IMR-90 (cell line): ENCODE measurements around the gene IL1RAP. TPM values are rescaled to one million over a fixed set of nuclear protein-coding genes. Genes with fewer than 3 reads are reported as not detected.
A peak's percentile ranks its signal among the peaks of the same experiment; 100 is the strongest.

ENCODE experiments used
- ATAC-seq: fragments of 200-7000 bp; cut with Tn5 transposase; 2 replicates; pipeline ENCODE4 v1.9.1; 2020; ENCODE audit warnings: low read depth, mild to moderate bottlenecking, moderate library complexity
- BruUV-seq: library from RNA; stranded (reverse); fragments of 400-500 nt; replicated peaks from 2 replicates; lab custom pipeline; 2021; lab: Mats Ljungman, UMichigan
- CTCF ChIA-PET: fragments of 300-600 bp; formaldehyde crosslinking; extraction: SDS; loops from one replicate; lab custom pipeline; 2021; ENCODE audit warnings: antibody characterized with exemption; lab: Yijun Ruan, JAX
- POLR2A ChIA-PET: fragments of 300-600 bp; sonication (Branson Sonifier 250); formaldehyde crosslinking; loops from one replicate; lab custom pipeline; 2022; ENCODE audit warnings: antibody characterized with exemption; ENCODE audit not compliant: unreplicated experiment; lab: Charles Lee
- DNase-seq: peaks from one replicate; pipeline ENCODE4 v3.0.0; 2013
- H2AFZ ChIP-seq: replicated peaks from 2 replicates; pipeline ENCODE3; 2013; ENCODE audit warnings: low read length, mild to moderate bottlenecking; ENCODE audit not compliant: poor library complexity
- H2AK5ac ChIP-seq: 2 replicates; pipeline ENCODE4 v1.6.1; 2013; ENCODE audit warnings: low read depth, low read length, inconsistent platforms
- H2AK9ac ChIP-seq: replicated peaks from 2 replicates; pipeline ENCODE3; 2013; ENCODE audit warnings: mild to moderate bottlenecking, low read depth, low read length, moderate library complexity; ENCODE audit not compliant: poor library complexity
- H2BK120ac ChIP-seq: 2 replicates; pipeline ENCODE4 v1.6.1; 2013; ENCODE audit warnings: low read depth, low read length, inconsistent platforms
- H2BK15ac ChIP-seq: 3 replicates; pipeline ENCODE4 v1.6.1; 2013; ENCODE audit warnings: low read depth, low read length, inconsistent platforms
- H2BK20ac ChIP-seq: 2 replicates; pipeline ENCODE4 v1.6.1; 2013; ENCODE audit warnings: low read depth, mild to moderate bottlenecking, inconsistent platforms, low read length, moderate library complexity
- H2BK5ac ChIP-seq: 2 replicates; pipeline ENCODE4 v1.6.1; 2013; ENCODE audit warnings: mild to moderate bottlenecking, low read depth, low read length, inconsistent platforms; ENCODE audit not compliant: poor library complexity, severe bottlenecking
- H3K14ac ChIP-seq: replicated peaks from 2 replicates; pipeline ENCODE4 v1.6.1; 2013; ENCODE audit warnings: low read depth, low read length, inconsistent platforms
- H3K18ac ChIP-seq: 2 replicates; pipeline ENCODE4 v1.6.1; 2013; ENCODE audit warnings: low read depth, low read length, control low read depth
- H3K23ac ChIP-seq: 2 replicates; pipeline ENCODE4 v1.6.1; 2013; ENCODE audit warnings: low read depth, low read length, inconsistent platforms
- H3K27ac ChIP-seq: 2 replicates; pipeline ENCODE4 v1.5.1; 2013; ENCODE audit warnings: mild to moderate bottlenecking, control low read depth, low read length; ENCODE audit not compliant: insufficient read depth
- H3K27me3 ChIP-seq: 2 replicates; pipeline ENCODE4 v1.6.1; 2013; ENCODE audit warnings: low read length; ENCODE audit not compliant: control insufficient read depth, insufficient read depth
- H3K36me3 ChIP-seq: 2 replicates; pipeline ENCODE4 v1.6.1; 2013; ENCODE audit warnings: low read length, mixed read lengths; ENCODE audit not compliant: control insufficient read depth, insufficient read depth
- H3K4ac ChIP-seq: 2 replicates; pipeline ENCODE4 v1.6.1; 2013; ENCODE audit warnings: low read depth, low read length, inconsistent platforms
- H3K4me1 ChIP-seq: 2 replicates; pipeline ENCODE4 v1.6.1; 2013; ENCODE audit warnings: low read length, mixed read lengths; ENCODE audit not compliant: control insufficient read depth, insufficient read depth
- H3K4me2 ChIP-seq: 2 replicates; pipeline ENCODE4 v1.6.1; 2013; ENCODE audit warnings: low read depth, mild to moderate bottlenecking, control low read depth, low read length, moderate library complexity
- H3K4me3 ChIP-seq: 2 replicates; pipeline ENCODE4 v1.5.1; 2013; ENCODE audit warnings: low read depth, mild to moderate bottlenecking, control low read depth, low read length, moderate library complexity; ENCODE audit not compliant: insufficient read depth
- H3K56ac ChIP-seq: 2 replicates; pipeline ENCODE4 v1.6.1; 2013; ENCODE audit warnings: low read length, inconsistent platforms; ENCODE audit not compliant: insufficient read depth; ENCODE audit errors: extremely low read depth
- H3K79me1 ChIP-seq, 2 experiments: 2 replicates each; pipeline ENCODE4 v1.6.1; 2013; ENCODE audit warnings: low read length in 2 of 2, inconsistent platforms in 1 of 2, low read depth in 1 of 2
- H3K9ac ChIP-seq: 2 replicates; pipeline ENCODE4 v1.6.1; 2013; ENCODE audit warnings: low read depth, low read length, control low read depth
- H3K9me1 ChIP-seq: 2 replicates; pipeline ENCODE4 v1.6.1; 2013; ENCODE audit warnings: low read length, inconsistent platforms; ENCODE audit not compliant: insufficient read depth
- H3K9me3 ChIP-seq: 2 replicates; pipeline ENCODE4 v1.6.1; 2013; ENCODE audit warnings: low read length; ENCODE audit not compliant: control insufficient read depth, insufficient read depth
- H4K20me1 ChIP-seq: 2 replicates; pipeline ENCODE4 v1.6.1; 2013; ENCODE audit warnings: low read length, inconsistent platforms; ENCODE audit not compliant: insufficient read depth
- H4K5ac ChIP-seq: 2 replicates; pipeline ENCODE4 v1.6.1; 2013; ENCODE audit warnings: mild to moderate bottlenecking, low read depth, low read length, control low read depth
- H4K8ac ChIP-seq, 2 experiments: 2 replicates each; pipeline ENCODE4 v1.6.1; 2013; ENCODE audit warnings: low read depth in 2 of 2, low read length in 2 of 2, control low read depth in 1 of 2, inconsistent platforms in 1 of 2
- H4K91ac ChIP-seq: 2 replicates; pipeline ENCODE4 v1.6.1; 2013; ENCODE audit warnings: low read depth, low read length, inconsistent platforms; ENCODE audit not compliant: insufficient read depth
- BHLHE40 ChIP-seq: fragments of 150-350 bp; IDR thresholded peaks from 2 replicates; pipeline ENCODE4 v1.6.1; 2016; ENCODE audit warnings: mild to moderate bottlenecking, low read depth, low read length
- CEBPB ChIP-seq: IDR thresholded peaks from 2 replicates; pipeline ENCODE4 v1.6.1; 2012; ENCODE audit warnings: low read depth, low read length, improper control_type of control experiment
- CHD1 ChIP-seq: IDR thresholded peaks from 2 replicates; pipeline ENCODE4 v1.6.1; 2012; ENCODE audit warnings: low read depth, low read length, improper control_type of control experiment
- CTCF ChIP-seq: conservative IDR thresholded peaks from 2 replicates; pipeline ENCODE4 v1.5.1; 2012; ENCODE audit warnings: mild to moderate bottlenecking, low read depth, low read length, improper control_type of control experiment
- ELK1 ChIP-seq: fragments of 150-350 bp; IDR thresholded peaks from 2 replicates; pipeline ENCODE4 v1.6.1; 2016; ENCODE audit warnings: low read depth, mild to moderate bottlenecking, low read length, moderate library complexity, borderline replicate concordance
- FOS ChIP-seq: fragments of 150-350 bp; IDR thresholded peaks from 2 replicates; pipeline ENCODE4 v1.6.1; 2016; ENCODE audit warnings: low read depth, low read length
- MAFK ChIP-seq: IDR thresholded peaks from 2 replicates; pipeline ENCODE4 v1.6.1; 2012; ENCODE audit warnings: low read depth, low read length, improper control_type of control experiment
- MAZ ChIP-seq: IDR thresholded peaks from 2 replicates; pipeline ENCODE4 v1.6.1; 2012; ENCODE audit warnings: low read depth, mild to moderate bottlenecking, low read length, improper control_type of control experiment, moderate library complexity, borderline replicate concordance
- MXI1 ChIP-seq: IDR thresholded peaks from 2 replicates; pipeline ENCODE4 v1.6.1; 2012; ENCODE audit warnings: low read depth, mild to moderate bottlenecking, low read length, moderate library complexity, borderline replicate concordance
- NFE2L2 ChIP-seq: fragments of 150-350 bp; IDR thresholded peaks from 2 replicates; pipeline ENCODE4 v1.6.1; 2016; ENCODE audit warnings: low read depth, mild to moderate bottlenecking, low read length
- POLR2A ChIP-seq: IDR thresholded peaks from 2 replicates; pipeline ENCODE4 v1.6.1; 2012; ENCODE audit warnings: mild to moderate bottlenecking, low read depth, low read length
- RFX5 ChIP-seq: IDR thresholded peaks from 2 replicates; pipeline ENCODE4 v1.8.0; 2012; ENCODE audit warnings: low read depth, mild to moderate bottlenecking, low read length, moderate library complexity
- SMC3 ChIP-seq: fragments of 150-350 bp; IDR thresholded peaks from 2 replicates; pipeline ENCODE4 v1.6.1; 2016; ENCODE audit warnings: low read depth, mild to moderate bottlenecking, antibody characterized with exemption, low read length, moderate library complexity
- WGBS, 2 experiments: methylation state at CpG; one replicate each; pipeline versions ENCODE4 v1.1.5 to v1.1.7; 2013; ENCODE audit warnings: missing lambda C conversion rate in 2 of 2; ENCODE audit not compliant: insufficient read length in 1 of 2; ENCODE audit errors: extremely low coverage in 2 of 2; 5-methylcytosine and 5-hydroxymethylcytosine counted together
- dilution Hi-C: fragments of 300-500 bp; cut with HindIII; formaldehyde crosslinking; loops from one replicate; pipeline ENCODE4 v1.14.3; 2018; ENCODE audit warnings: low sequenced_read_pairs; ENCODE audit not compliant: unreplicated experiment
- in situ Hi-C: fragments of 300-500 bp; cut with MboI; formaldehyde crosslinking; loops from 3 replicates; pipeline ENCODE4 v1.14.3; 2019; ENCODE audit warnings: low sequenced_read_pairs, inconsistent platforms, mixed read lengths
- intact Hi-C: fragments of 100-400 bp; cut with micrococcal nuclease; formaldehyde crosslinking; loops from 2 replicates; pipeline ENCODE4 v1.10.0; 2022
- polyA plus RNA-seq, 3 experiments: library from polyadenylated mRNA; depleted of rRNA; stranded (reverse); fragments of >200 nt; gene quantifications; 2 replicates each; pipeline ENCODE4 v1.2.3, GENCODE V29; 2012; ENCODE audit warnings: low replicate concordance in 1 of 3
- total RNA-seq: library from RNA; depleted of rRNA; stranded (reverse); fragments of >200 nt; gene quantifications from 2 replicates; pipeline ENCODE4 v1.2.3, GENCODE V29; 2012

The IL1RAP gene
- total and polyA plus RNA-seq, 2 of the 4 experiments (the other 2 are of a cell fraction), result 8.3 to 11.3 TPM

GRCh38 chr3:190486533-190486864 lies 27.4 kb upstream of the IL1RAP start:
- no peaks in the 10 kb centered on the region for H3K79me1 ChIP-seq
- no peak overlapping the region for H2AFZ ChIP-seq
- no peak overlapping the region for H3K4me3 ChIP-seq
- intact Hi-C loops (no loop called here), in situ Hi-C loops (no loop called here), dilution Hi-C loops (no loop called here)
- no peak overlapping the region for H3K27ac ChIP-seq
- H3K4me1 ChIP-seq, result no peaks in the 10 kb centered on the region
- H2BK5ac ChIP-seq, result no peak overlapping the region
- H3K27me3 ChIP-seq, result peaks cover 2% of the 10 kb centered on the region; the same call in 1 of the 2 replicates
- H3K9me1 ChIP-seq, result no peaks in the 10 kb centered on the region
- no peak for TF ChIP-seq BHLHE40
- no peak for TF ChIP-seq POLR2A
- TF ChIP-seq ELK1, result no peak
- TF ChIP-seq NFE2L2, result no peak
- no peak for TF ChIP-seq CHD1
- TF ChIP-seq FOS, result no peak
- TF ChIP-seq CEBPB, result no peak
- no peak for TF ChIP-seq MXI1
- no peak for TF ChIP-seq SMC3
- TF ChIP-seq MAZ, result no peak
- no peak for TF ChIP-seq CTCF
- no peak for TF ChIP-seq MAFK
- TF ChIP-seq RFX5, result no peak
- no peak overlapping the region for H2AK9ac ChIP-seq
- no peaks in the 10 kb centered on the region for H3K9me3 ChIP-seq
- peak overlapping the region; percentile 51; the same call in 1 of the 2 replicates for H3K4me2 ChIP-seq
- BruUV-seq, result no TSS peak
- H3K56ac ChIP-seq, result no peak overlapping the region
- no peaks in the 10 kb centered on the region for H3K36me3 ChIP-seq
- POLR2A ChIA-PET, result no interaction called here
- CTCF ChIA-PET, result no interaction called here
- H4K5ac ChIP-seq, result no peak overlapping the region
- no peak overlapping the region for H3K14ac ChIP-seq
- no peak overlapping the region for H3K9ac ChIP-seq
- H2BK120ac ChIP-seq, result no peak overlapping the region
- no peak overlapping the region for H2BK20ac ChIP-seq
- no peaks in the 10 kb centered on the region for H4K20me1 ChIP-seq
- no peak overlapping the region for H4K8ac ChIP-seq
- ATAC-seq, result 0 out of 2 replicates have a peak, but pooled peaks have one; percentile 27
- no peak overlapping the region for H2AK5ac ChIP-seq
- no CpG with 5 or more reads among the region's 1 CpG for WGBS, 2 experiments
- H4K91ac ChIP-seq, result no peak overlapping the region
- no peak overlapping the region for H2BK15ac ChIP-seq
- DNase-seq, result no peak
- no peak overlapping the region for H3K4ac ChIP-seq
- H3K23ac ChIP-seq, result no peak overlapping the region
- H3K18ac ChIP-seq, result no peak overlapping the region
